ENCODE results near the gene ADAM11. TPM values are rescaled to one million over a fixed set of nuclear protein-coding genes. Genes with fewer than 3 reads are reported as not detected.

Gene ADAM11
- total RNA-seq, 6 donors from 2014 or later: 0.15 to 1.0 (median 0.20) TPM; not detected in 1

DNA sequence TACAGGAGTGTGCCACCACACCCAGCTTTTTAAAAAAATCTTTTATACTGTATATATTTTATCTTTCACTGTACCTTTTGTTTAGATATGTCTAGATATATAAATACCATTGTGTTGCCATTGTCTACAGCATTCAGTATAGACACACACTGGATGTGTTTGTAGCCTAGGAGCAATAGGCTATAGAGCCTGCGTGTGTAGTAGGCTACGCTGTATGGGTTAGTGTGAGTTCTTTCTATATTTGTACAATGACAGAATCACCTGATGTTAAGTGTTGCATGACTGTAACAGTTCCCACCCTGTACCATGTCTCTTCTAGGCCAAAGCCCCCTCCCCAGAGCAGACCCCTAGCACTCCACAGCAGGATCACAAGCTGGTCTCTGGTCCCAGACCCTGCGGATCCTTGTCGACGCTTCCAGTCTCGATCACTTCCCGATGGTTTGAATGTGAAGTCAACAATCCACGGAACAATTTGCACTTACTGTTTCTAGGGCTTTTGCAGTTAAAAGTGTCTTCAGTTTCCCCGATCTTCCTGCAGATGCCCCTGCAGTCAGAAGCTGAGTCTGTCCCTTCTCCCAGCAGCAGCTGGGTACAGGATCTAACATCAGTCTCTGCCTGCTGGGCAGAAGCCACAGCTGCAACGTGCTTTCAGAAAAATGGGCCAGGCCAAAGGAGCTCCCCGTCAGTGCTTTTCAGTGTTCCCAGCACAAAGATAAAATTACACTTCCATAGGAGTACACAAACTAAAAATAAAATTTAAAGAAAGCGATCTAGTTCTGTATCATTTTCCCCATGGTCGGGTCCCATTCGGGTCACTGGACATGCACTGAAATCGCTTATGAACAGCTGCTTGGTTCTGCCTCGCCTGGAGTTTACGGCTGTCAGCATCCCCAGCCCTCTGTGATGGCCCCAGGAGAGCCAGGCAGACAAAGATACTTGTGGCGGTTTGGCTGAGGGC, 35.4 kb downstream of the ADAM11 start:
- no peaks in the 10 kb centered on the region for H3K9me3 ChIP-seq
- peaks cover 7 to 19% (median 13%) of the 10 kb centered on the region in 4 donors for H3K4me1 ChIP-seq
- DNase-seq (no peak), ATAC-seq (ENCODE audit: low FRiP score in 2 of 2) (no peak)
- peak overlapping the region; percentile 57 to 87 (median 74) for H3K27ac ChIP-seq
- H3K36me3 ChIP-seq: no peaks in the 10 kb centered on the region
- H3K4me3 ChIP-seq: no peak overlapping the region
- TF ChIP-seq POLR2AphosphoS5 (IDR thresholded peaks at IDR 0.05) (no peak), CTCF (IDR thresholded peaks at IDR 0.05) (no peak), EP300 (IDR thresholded peaks at IDR 0.05) (no peak), POLR2A (IDR thresholded peaks at IDR 0.05) (no peak)
- WGBS, 2 donors: 80% methylated on average over 18 of the region's 18 CpGs
- H3K27me3 ChIP-seq: no peaks in the 10 kb centered on the region

GRCh38 chr17:44794851-44795413, 36.1 kb downstream of the ADAM11 start:
- H3K27me3 ChIP-seq: no peaks in the 10 kb centered on the region
- no peaks in the 10 kb centered on the region for H3K36me3 ChIP-seq
- no peaks in the 10 kb centered on the region for H3K9me3 ChIP-seq
- DNase-seq: no peak
- 44 to 53% methylated on average over 10 of the region's 10 CpGs for WGBS, 2 donors
- H3K4me1 ChIP-seq: peaks cover 7 to 19% (median 13%) of the 10 kb centered on the region in 4 donors
- ATAC-seq (ENCODE audit: low FRiP score in 2 of 2): peak; percentile 25 to 70
- H3K27ac ChIP-seq: peak overlapping the region; percentile 57 to 87 (median 74)
- no peak overlapping the region for H3K4me3 ChIP-seq
- TF ChIP-seq CTCF (IDR thresholded peaks at IDR 0.05): no peak
- TF ChIP-seq POLR2A (IDR thresholded peaks at IDR 0.05): no peak
- TF ChIP-seq EP300 (IDR thresholded peaks at IDR 0.05): peak in 1 of 4 donors; percentile 36
- TF ChIP-seq POLR2AphosphoS5 (IDR thresholded peaks at IDR 0.05): peak in 1 of 2 donors; percentile 32

DNA sequence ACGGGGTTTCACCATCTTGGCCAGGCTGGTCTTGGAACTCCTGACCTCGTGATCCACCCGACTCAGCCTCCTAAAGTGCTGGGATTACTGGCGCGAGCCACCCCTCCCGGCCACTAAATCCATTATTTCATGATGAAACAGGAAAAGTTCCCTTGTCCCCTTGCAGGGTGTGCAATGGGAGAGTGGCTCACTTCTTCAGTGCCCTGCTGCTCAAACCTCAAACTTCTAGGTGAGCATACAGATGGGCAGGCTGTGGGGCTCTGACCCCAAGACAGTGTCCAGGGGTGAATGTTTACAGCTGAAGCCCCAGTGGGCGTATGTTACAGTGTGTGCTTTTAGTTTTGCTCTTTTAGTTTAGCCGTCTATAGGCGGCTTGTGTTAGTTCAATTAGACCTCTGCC, 36.6 kb downstream of the ADAM11 start:
- Histone ChIP-seq H3K27ac (peak overlapping the region in 3 of 4 donors; percentile 72 to 76 (median 76)), H3K4me3 (no peak overlapping the region), H3K36me3 (no peaks in the 10 kb centered on the region), H3K27me3 (no peaks in the 10 kb centered on the region), H3K9me3 (no peaks in the 10 kb centered on the region), H3K4me1 (peaks cover 7 to 19% (median 13%) of the 10 kb centered on the region in 4 donors)
- no peak for DNase-seq
- 72 to 74% methylated on average over 9 of the region's 9 CpGs for WGBS, 2 donors
- TF ChIP-seq POLR2A (IDR thresholded peaks at IDR 0.05): no peak
- TF ChIP-seq EP300 (IDR thresholded peaks at IDR 0.05): no peak
- no peak for TF ChIP-seq CTCF (IDR thresholded peaks at IDR 0.05)
- TF ChIP-seq POLR2AphosphoS5 (IDR thresholded peaks at IDR 0.05): no peak
- no peak for ATAC-seq (ENCODE audit: low FRiP score in 2 of 2)

GRCh38 chr17:44795928-44796327, 37.1 kb downstream of the ADAM11 start:
- H3K4me3 ChIP-seq: no peak overlapping the region
- peaks cover 7 to 19% (median 13%) of the 10 kb centered on the region in 4 donors for H3K4me1 ChIP-seq
- H3K27me3 ChIP-seq: no peaks in the 10 kb centered on the region
- DNase-seq (peak in 1 of 2 donors; percentile 62), ATAC-seq (ENCODE audit: low FRiP score in 2 of 2) (no peak)
- H3K36me3 ChIP-seq: no peaks in the 10 kb centered on the region
- WGBS, 2 donors: 50 to 78% methylated on average over 2 to 10 of the region's 10 CpGs
- H3K9me3 ChIP-seq: no peaks in the 10 kb centered on the region
- H3K27ac ChIP-seq: peak overlapping the region in 1 of 4 donors; percentile 76
- TF ChIP-seq POLR2A (IDR thresholded peaks at IDR 0.05): no peak
- TF ChIP-seq POLR2AphosphoS5 (IDR thresholded peaks at IDR 0.05): no peak
- no peak for TF ChIP-seq CTCF (IDR thresholded peaks at IDR 0.05)
- no peak for TF ChIP-seq EP300 (IDR thresholded peaks at IDR 0.05)
